NT2/D1 (cell line): ENCODE data around the gene RABEP2.

Experiments
- SUZ12 ChIP-seq: IDR thresholded peaks from 2 replicates; pipeline ENCODE4 v1.6.1; 2011; ENCODE audit not compliant: insufficient read length, insufficient read depth; ENCODE audit errors: extremely low read depth
- YY1 ChIP-seq: IDR thresholded peaks from 2 replicates; pipeline ENCODE4 v1.6.1; 2011; ENCODE audit not compliant: insufficient read length, insufficient read depth
- ZNF274 ChIP-seq: IDR thresholded peaks from 2 replicates; pipeline ENCODE4 v1.6.1; 2011; ENCODE audit warnings: mild to moderate bottlenecking, low read depth, low read length

DNA sequence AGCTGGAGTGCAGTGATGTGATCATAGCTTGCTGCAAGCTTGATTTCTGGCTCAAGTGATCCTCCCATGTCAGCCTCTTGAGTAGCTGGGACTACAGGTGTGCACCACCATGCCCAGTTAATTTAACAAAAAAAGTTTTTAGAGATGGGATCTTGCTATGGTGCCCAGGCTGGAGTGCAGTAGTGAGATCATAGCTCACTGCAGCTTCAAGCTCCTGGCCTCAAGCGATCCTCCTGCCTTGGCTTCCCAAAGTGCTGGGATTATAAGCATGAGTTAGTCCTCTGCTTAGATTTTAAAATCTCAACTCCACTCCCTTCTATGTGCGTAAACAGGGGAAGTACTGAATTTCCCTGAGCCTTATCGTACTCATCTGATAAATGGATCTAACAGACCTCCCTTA is 6.3 kb downstream of the RABEP2 start:
- TF ChIP-seq SUZ12 (no peak), YY1 (no peak), ZNF274 (no peak)
